ENCODE data around the gene RTL5. TPM values are rescaled to one million over a fixed set of nuclear protein-coding genes. Genes with fewer than 3 reads are reported as not detected.

Gene RTL5
- total and polyA plus RNA-seq, 4 donors: 8.2 to 32.9 (median 20.0) TPM

DNA sequence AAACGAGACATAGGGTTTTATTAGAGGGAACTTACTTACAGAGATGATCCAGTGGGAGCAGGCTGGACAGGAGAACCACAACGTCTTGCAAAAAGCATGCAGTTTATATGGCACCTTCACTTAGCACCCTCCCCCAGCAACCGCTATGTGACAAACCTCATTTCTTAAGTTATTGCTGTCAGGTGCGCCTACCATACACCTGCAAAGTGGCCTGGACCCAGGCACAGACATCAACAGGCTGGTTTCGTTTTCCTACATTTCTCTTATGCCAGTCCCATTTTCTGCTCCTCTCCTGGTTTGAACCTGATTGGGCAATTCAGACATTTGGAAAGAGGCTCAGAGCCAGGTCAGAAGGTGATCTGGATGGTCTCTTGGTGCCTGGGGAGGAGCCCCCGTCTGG is 18.3 kb downstream of the RTL5 start:
- DNase-seq (ENCODE audit: low read depth in 4 of 6, low spot score in 6 of 6): no peak
- H3K4me3 ChIP-seq (ENCODE audit: low read depth, low read length): no peak overlapping the region
- 70% methylated on average over 6 of the region's 6 CpGs for WGBS (ENCODE audit: insufficient coverage)
- H3K27me3 ChIP-seq (ENCODE audit: control insufficient read depth, insufficient read depth, low read length): peaks cover 17% of the 10 kb centered on the region
- H3K9me3 ChIP-seq (ENCODE audit: control insufficient read depth, insufficient read depth, low read length): no peaks in the 10 kb centered on the region
- H3K27ac ChIP-seq (ENCODE audit: low read depth, low read length): no peak overlapping the region
- H3K36me3 ChIP-seq (ENCODE audit: control insufficient read depth, insufficient read depth, low read length): no peaks in the 10 kb centered on the region
- H3K4me1 ChIP-seq (ENCODE audit: control insufficient read depth, insufficient read depth, low read length): no peaks in the 10 kb centered on the region

DNA sequence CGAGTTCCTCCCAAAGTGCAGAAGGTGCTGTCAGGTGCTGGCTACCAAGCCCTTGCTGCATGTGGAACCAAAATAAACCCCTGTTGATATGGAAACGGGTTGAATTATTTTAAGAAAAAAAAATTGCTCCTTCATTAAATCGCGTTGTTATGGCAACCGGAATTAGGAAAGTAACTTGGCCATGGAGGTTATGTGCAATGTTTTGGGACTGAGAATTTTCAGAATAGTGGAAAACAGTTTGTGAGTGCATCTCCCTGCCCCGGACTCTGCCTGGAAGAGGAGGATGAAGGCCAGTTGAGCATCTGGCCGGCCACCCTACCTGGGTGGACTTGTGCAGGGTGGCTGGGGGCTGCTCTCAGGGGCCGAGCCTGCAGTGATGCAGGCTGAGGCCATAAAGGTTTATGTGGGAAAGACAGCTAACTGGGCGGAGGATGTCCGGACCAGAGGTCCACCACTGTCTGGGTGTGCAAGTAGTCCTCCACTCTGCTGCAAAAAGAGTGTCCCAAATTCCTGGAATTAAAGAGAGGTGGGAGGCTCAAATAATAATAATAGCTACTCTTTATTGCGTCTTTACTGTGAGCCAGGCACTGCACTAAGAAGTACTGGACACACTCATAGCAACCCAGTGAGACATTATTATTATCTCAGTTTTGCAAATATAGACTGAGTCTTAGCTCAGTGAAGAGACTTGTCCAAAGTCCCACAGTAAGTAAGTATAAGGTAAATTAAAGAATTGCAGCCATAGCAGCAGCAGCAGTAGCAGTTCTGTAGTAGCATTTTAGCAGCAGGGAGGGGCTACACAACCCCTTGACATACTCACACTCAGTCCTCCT is 20.6 kb downstream of the RTL5 start:
- peak in 2 of 6 donors; percentile 21 to 24 for DNase-seq (ENCODE audit: low read depth in 4 of 6, low spot score in 6 of 6)
- Histone ChIP-seq H3K9me3 (ENCODE audit: control insufficient read depth, insufficient read depth, low read length) (no peaks in the 10 kb centered on the region), H3K4me3 (ENCODE audit: low read depth, low read length) (no peak overlapping the region), H3K36me3 (ENCODE audit: control insufficient read depth, insufficient read depth, low read length) (no peaks in the 10 kb centered on the region), H3K4me1 (ENCODE audit: control insufficient read depth, insufficient read depth, low read length) (no peaks in the 10 kb centered on the region), H3K27ac (ENCODE audit: low read depth, low read length) (no peak overlapping the region), H3K27me3 (ENCODE audit: control insufficient read depth, insufficient read depth, low read length) (peaks cover 16% of the 10 kb centered on the region)
- 77% methylated on average over 9 of the region's 11 CpGs for WGBS (ENCODE audit: insufficient coverage)

GRCh38 chrX:72110051-72110875 is 21.5 kb downstream of the RTL5 start:
- no peaks in the 10 kb centered on the region for H3K9me3 ChIP-seq (ENCODE audit: control insufficient read depth, insufficient read depth, low read length)
- no peak overlapping the region for H3K4me3 ChIP-seq (ENCODE audit: low read depth, low read length)
- 60% methylated on average over 7 of the region's 13 CpGs for WGBS (ENCODE audit: insufficient coverage)

GRCh38 chrX:72108666-72109065 is 23.0 kb downstream of the RTL5 start:
- no peaks in the 10 kb centered on the region for H3K9me3 ChIP-seq (ENCODE audit: control insufficient read depth, insufficient read depth, low read length)
- H3K36me3 ChIP-seq (ENCODE audit: control insufficient read depth, insufficient read depth, low read length): no peaks in the 10 kb centered on the region
- H3K4me3 ChIP-seq (ENCODE audit: low read depth, low read length): no peak overlapping the region
- no peaks in the 10 kb centered on the region for H3K4me1 ChIP-seq (ENCODE audit: control insufficient read depth, insufficient read depth, low read length)
- no peak overlapping the region for H3K27ac ChIP-seq (ENCODE audit: low read depth, low read length)
- WGBS (ENCODE audit: insufficient coverage): 85% methylated on average over 6 of the region's 10 CpGs
- DNase-seq (ENCODE audit: low read depth in 4 of 6, low spot score in 6 of 6): no peak
- H3K27me3 ChIP-seq (ENCODE audit: control insufficient read depth, insufficient read depth, low read length): peaks cover 14% of the 10 kb centered on the region

More at GRCh38 chrX:72110051-72110875, 21.5 kb downstream of the RTL5 start:
- no peaks in the 10 kb centered on the region for H3K36me3 ChIP-seq (ENCODE audit: control insufficient read depth, insufficient read depth, low read length)
- H3K27me3 ChIP-seq (ENCODE audit: control insufficient read depth, insufficient read depth, low read length): peaks cover 16% of the 10 kb centered on the region
- H3K4me1 ChIP-seq (ENCODE audit: control insufficient read depth, insufficient read depth, low read length): no peaks in the 10 kb centered on the region
- no peak for DNase-seq (ENCODE audit: low read depth in 4 of 6, low spot score in 6 of 6)
- no peak overlapping the region for H3K27ac ChIP-seq (ENCODE audit: low read depth, low read length)

DNA sequence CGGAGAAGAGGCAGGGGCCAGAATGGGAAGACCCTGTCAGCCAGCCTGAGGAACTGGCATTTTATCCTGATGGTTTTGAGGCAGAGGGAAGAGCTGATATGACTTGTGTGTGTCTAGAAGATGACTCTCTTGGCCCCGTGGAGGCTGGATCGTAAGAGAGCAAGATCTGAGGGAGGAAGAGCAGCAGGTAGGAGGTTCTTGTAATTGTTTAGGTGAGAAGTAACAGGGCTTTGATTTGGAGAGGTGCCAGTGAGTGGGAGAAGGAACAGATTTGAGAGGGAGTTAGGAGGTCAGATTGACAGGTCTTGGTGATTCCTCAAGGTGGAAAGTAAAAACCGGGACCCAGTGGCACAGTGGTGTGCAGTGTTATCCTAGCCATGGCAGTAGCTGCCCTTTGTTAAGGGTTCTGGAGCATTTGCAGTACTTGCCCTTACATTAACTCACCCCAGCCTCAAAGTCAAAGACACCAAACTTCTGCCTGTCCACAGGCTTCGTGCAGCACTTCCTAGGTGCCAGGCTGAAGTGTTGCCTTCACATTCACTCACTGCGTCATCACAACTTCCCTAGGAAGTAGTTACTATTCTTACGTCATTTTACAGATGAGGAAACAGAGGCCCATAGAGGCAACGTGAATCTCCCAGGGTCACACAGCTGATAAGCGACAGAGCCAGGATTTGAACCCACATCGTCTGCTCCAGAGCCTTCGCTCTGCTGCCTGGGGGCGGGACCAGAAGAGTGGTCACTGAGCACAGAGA is 23.7 kb downstream of the RTL5 start:
- Histone ChIP-seq H3K4me1 (ENCODE audit: control insufficient read depth, insufficient read depth, low read length) (no peaks in the 10 kb centered on the region), H3K36me3 (ENCODE audit: control insufficient read depth, insufficient read depth, low read length) (no peaks in the 10 kb centered on the region), H3K9me3 (ENCODE audit: control insufficient read depth, insufficient read depth, low read length) (no peaks in the 10 kb centered on the region), H3K4me3 (ENCODE audit: low read depth, low read length) (no peak overlapping the region), H3K27me3 (ENCODE audit: control insufficient read depth, insufficient read depth, low read length) (peaks cover 12% of the 10 kb centered on the region), H3K27ac (ENCODE audit: low read depth, low read length) (no peak overlapping the region)
- WGBS (ENCODE audit: insufficient coverage): 81% methylated on average over 11 of the region's 12 CpGs
- DNase-seq (ENCODE audit: low read depth in 4 of 6, low spot score in 6 of 6): no peak

GRCh38 chrX:72107320-72107719 is 24.4 kb downstream of the RTL5 start:
- peaks cover 14% of the 10 kb centered on the region for H3K27me3 ChIP-seq (ENCODE audit: control insufficient read depth, insufficient read depth, low read length)
- no peaks in the 10 kb centered on the region for H3K9me3 ChIP-seq (ENCODE audit: control insufficient read depth, insufficient read depth, low read length)
- no peak for DNase-seq (ENCODE audit: low read depth in 4 of 6, low spot score in 6 of 6)
- no peaks in the 10 kb centered on the region for H3K4me1 ChIP-seq (ENCODE audit: control insufficient read depth, insufficient read depth, low read length)
- H3K4me3 ChIP-seq (ENCODE audit: low read depth, low read length): no peak overlapping the region
- 73% methylated on average over 6 of the region's 6 CpGs for WGBS (ENCODE audit: insufficient coverage)
- H3K27ac ChIP-seq (ENCODE audit: low read depth, low read length): no peak overlapping the region
- H3K36me3 ChIP-seq (ENCODE audit: control insufficient read depth, insufficient read depth, low read length): no peaks in the 10 kb centered on the region

DNA sequence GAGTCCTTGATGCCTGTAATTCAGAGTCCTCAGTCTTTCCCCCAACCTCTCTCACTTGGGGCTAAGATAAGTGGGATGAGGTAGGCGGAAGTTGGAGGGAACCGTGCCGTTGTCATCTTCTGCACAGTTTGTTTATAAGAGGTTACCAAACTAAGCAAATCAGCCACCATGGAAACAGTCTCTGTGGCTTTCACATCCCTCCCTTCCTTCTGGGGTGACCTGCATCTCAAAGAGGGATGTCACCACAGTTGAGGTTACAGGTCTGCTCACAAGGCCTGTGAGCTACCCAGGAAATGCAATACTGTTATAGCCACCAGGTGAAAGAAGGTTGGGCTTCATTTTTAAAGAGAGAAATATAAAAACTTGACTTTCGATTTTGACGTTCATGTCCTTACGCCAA is 26.3 kb downstream of the RTL5 start:
- no peak overlapping the region for H3K27ac ChIP-seq (ENCODE audit: low read depth, low read length)
- peaks cover 3% of the 10 kb centered on the region for H3K4me1 ChIP-seq (ENCODE audit: control insufficient read depth, insufficient read depth, low read length)
- no peak overlapping the region for H3K4me3 ChIP-seq (ENCODE audit: low read depth, low read length)
- no peaks in the 10 kb centered on the region for H3K9me3 ChIP-seq (ENCODE audit: control insufficient read depth, insufficient read depth, low read length)
- 96% methylated on average over 3 of the region's 6 CpGs for WGBS (ENCODE audit: insufficient coverage)
- peaks cover 17% of the 10 kb centered on the region for H3K27me3 ChIP-seq (ENCODE audit: control insufficient read depth, insufficient read depth, low read length)
- no peaks in the 10 kb centered on the region for H3K36me3 ChIP-seq (ENCODE audit: control insufficient read depth, insufficient read depth, low read length)
- no peak for DNase-seq (ENCODE audit: low read depth in 4 of 6, low spot score in 6 of 6)

- Histone ChIP-seq H3K4me1 (ENCODE audit: control insufficient read depth, insufficient read depth, low read length) (peaks cover 3% of the 10 kb centered on the region), H3K4me3 (ENCODE audit: low read depth, low read length) (no peak overlapping the region), H3K27me3 (ENCODE audit: control insufficient read depth, insufficient read depth, low read length) (peaks cover 14% of the 10 kb centered on the region), H3K9me3 (ENCODE audit: control insufficient read depth, insufficient read depth, low read length) (no peaks in the 10 kb centered on the region), H3K27ac (ENCODE audit: low read depth, low read length) (no peak overlapping the region), H3K36me3 (ENCODE audit: control insufficient read depth, insufficient read depth, low read length) (no peaks in the 10 kb centered on the region)
- 58% methylated on average over 3 of the region's 4 CpGs for WGBS (ENCODE audit: insufficient coverage)
- DNase-seq (ENCODE audit: low read depth in 4 of 6, low spot score in 6 of 6): no peak
These were observed 29.0 kb downstream of the RTL5 start for GRCh38 chrX:72102760-72103159.

GRCh38 chrX:72102126-72102525 is 29.6 kb downstream of the RTL5 start:
- Histone ChIP-seq H3K4me1 (ENCODE audit: control insufficient read depth, insufficient read depth, low read length) (peaks cover 3% of the 10 kb centered on the region), H3K4me3 (ENCODE audit: low read depth, low read length) (no peak overlapping the region), H3K27me3 (ENCODE audit: control insufficient read depth, insufficient read depth, low read length) (peaks cover 14% of the 10 kb centered on the region), H3K36me3 (ENCODE audit: control insufficient read depth, insufficient read depth, low read length) (no peaks in the 10 kb centered on the region), H3K9me3 (ENCODE audit: control insufficient read depth, insufficient read depth, low read length) (no peaks in the 10 kb centered on the region), H3K27ac (ENCODE audit: low read depth, low read length) (no peak overlapping the region)
- DNase-seq (ENCODE audit: low read depth in 4 of 6, low spot score in 6 of 6): no peak
- no CpG with 5 or more reads among the region's 2 CpGs for WGBS (ENCODE audit: insufficient coverage)

Measured in spinal cord (tissue), 10 donors.